ENCODE results near the gene CCDC86. TPM values are rescaled to one million over a fixed set of nuclear protein-coding genes. Genes with fewer than 3 reads are reported as not detected.

CCDC86 gene
- total and polyA plus RNA-seq, 12 donors, result 14.7 to 52.4 (median 29.8) TPM

GRCh38 chr11:60809249-60809648 is 32.7 kb upstream of the CCDC86 start:
- no peak for DNase-seq
- TF ChIP-seq CTCF (IDR thresholded peaks at IDR 0.05) (no peak), POLR2A (IDR thresholded peaks at IDR 0.05) (no peak)
- H3K4me3 ChIP-seq, result no peak overlapping the region
- H3K36me3 ChIP-seq (replicated peaks in 1 of 2), result no peaks in the 10 kb centered on the region
- no peaks in the 10 kb centered on the region for H3K27me3 ChIP-seq
- 46 to 74% (median 56%) methylated on average over 2 to 3 of the region's 3 CpGs for WGBS, 4 donors
- H3K4me1 ChIP-seq (replicated peaks in 1 of 2), result no peaks in the 10 kb centered on the region
- H3K27ac ChIP-seq, result no peak overlapping the region
- no peaks in the 10 kb centered on the region for H3K9me3 ChIP-seq (replicated peaks in 1 of 3)
- intact Hi-C loops (cut with DNase I), result no loop called here

GRCh38 chr11:60809691-60810090 is 32.2 kb upstream of the CCDC86 start:
- no peaks in the 10 kb centered on the region for H3K27me3 ChIP-seq
- no peak overlapping the region for H3K27ac ChIP-seq
- no peaks in the 10 kb centered on the region for H3K9me3 ChIP-seq (replicated peaks in 1 of 3)
- no peak for TF ChIP-seq POLR2A (IDR thresholded peaks at IDR 0.05)
- TF ChIP-seq CTCF (IDR thresholded peaks at IDR 0.05), result no peak
- no peaks in the 10 kb centered on the region for H3K36me3 ChIP-seq (replicated peaks in 1 of 2)
- H3K4me1 ChIP-seq (replicated peaks in 1 of 2), result no peaks in the 10 kb centered on the region
- H3K4me3 ChIP-seq, result no peak overlapping the region
- intact Hi-C loops (cut with DNase I), result no loop called here
- 82 to 94% (median 90%) methylated on average over 11 of the region's 11 CpGs for WGBS, 4 donors
- no peak for DNase-seq

GRCh38 chr11:60810151-60810550 is 31.8 kb upstream of the CCDC86 start:
- H3K27ac ChIP-seq, result no peak overlapping the region
- DNase-seq, result no peak
- WGBS, 4 donors, result 89 to 96% (median 92%) methylated on average over 4 of the region's 4 CpGs
- no peaks in the 10 kb centered on the region for H3K27me3 ChIP-seq
- H3K4me3 ChIP-seq, result no peak overlapping the region
- intact Hi-C loops (cut with DNase I), result no loop called here
- H3K9me3 ChIP-seq (replicated peaks in 1 of 3), result no peaks in the 10 kb centered on the region
- H3K36me3 ChIP-seq (replicated peaks in 1 of 2), result no peaks in the 10 kb centered on the region
- TF ChIP-seq CTCF (IDR thresholded peaks at IDR 0.05), result no peak
- H3K4me1 ChIP-seq (replicated peaks in 1 of 2), result no peaks in the 10 kb centered on the region

- no peaks in the 10 kb centered on the region for H3K4me1 ChIP-seq (replicated peaks in 1 of 2)
- intact Hi-C loops (cut with DNase I), result no loop called here
- DNase-seq, result no peak
- no peaks in the 10 kb centered on the region for H3K36me3 ChIP-seq (replicated peaks in 1 of 2)
- WGBS, 4 donors, result 38 to 59% (median 54%) methylated on average over 4 to 8 of the region's 8 CpGs
- no peak overlapping the region for H3K27ac ChIP-seq
- no peak overlapping the region for H3K4me3 ChIP-seq
- no peaks in the 10 kb centered on the region for H3K9me3 ChIP-seq (replicated peaks in 1 of 3)
- H3K27me3 ChIP-seq, result no peaks in the 10 kb centered on the region
- TF ChIP-seq CTCF (IDR thresholded peaks at IDR 0.05) (no peak), POLR2A (IDR thresholded peaks at IDR 0.05) (no peak)
These were observed 31.3 kb upstream of the CCDC86 start for GRCh38 chr11:60810569-60810968.

Measured in adrenal gland (tissue), 12 donors.